GDM1 (cell line): ENCODE results near the gene ACAA1.
"Not testable (repeated sequence)": the region's sequence is repeated elsewhere in the genome, so short reads cannot be mapped to it uniquely, and the experiment has no call there.

Experiments used
- DNase-seq: peaks from one replicate; lab custom pipeline; 2025; lab: John Stamatoyannopoulos, UW

ACAA1 gene

GRCh38 chr3:38101811-38102443 lies 35.0 kb downstream of the ACAA1 start:
- no peak for DNase-seq

- DNase-seq: no peak
Measured at GRCh38 chr3:38100498-38100897, 36.4 kb downstream of the ACAA1 start.

GRCh38 chr3:38099518-38099917 lies 37.4 kb downstream of the ACAA1 start:
- no peak for DNase-seq

DNA sequence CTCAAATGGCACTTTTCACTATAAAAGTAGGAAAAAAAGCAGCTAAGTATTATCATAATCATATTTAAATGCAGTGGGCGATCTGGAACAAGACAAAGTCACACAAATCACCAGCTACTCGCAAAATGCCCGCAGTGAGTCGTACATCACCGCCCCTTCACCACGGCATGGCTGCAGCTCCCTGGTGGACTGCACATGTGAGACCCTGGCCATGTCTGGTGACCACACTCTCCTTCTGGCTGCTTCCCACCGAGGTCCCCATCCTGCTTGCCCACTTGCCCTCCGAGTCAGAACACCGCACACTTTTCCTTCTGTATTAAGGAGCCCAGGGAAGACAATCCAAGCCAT lies 38.6 kb downstream of the ACAA1 start:
- DNase-seq: no peak

DNA sequence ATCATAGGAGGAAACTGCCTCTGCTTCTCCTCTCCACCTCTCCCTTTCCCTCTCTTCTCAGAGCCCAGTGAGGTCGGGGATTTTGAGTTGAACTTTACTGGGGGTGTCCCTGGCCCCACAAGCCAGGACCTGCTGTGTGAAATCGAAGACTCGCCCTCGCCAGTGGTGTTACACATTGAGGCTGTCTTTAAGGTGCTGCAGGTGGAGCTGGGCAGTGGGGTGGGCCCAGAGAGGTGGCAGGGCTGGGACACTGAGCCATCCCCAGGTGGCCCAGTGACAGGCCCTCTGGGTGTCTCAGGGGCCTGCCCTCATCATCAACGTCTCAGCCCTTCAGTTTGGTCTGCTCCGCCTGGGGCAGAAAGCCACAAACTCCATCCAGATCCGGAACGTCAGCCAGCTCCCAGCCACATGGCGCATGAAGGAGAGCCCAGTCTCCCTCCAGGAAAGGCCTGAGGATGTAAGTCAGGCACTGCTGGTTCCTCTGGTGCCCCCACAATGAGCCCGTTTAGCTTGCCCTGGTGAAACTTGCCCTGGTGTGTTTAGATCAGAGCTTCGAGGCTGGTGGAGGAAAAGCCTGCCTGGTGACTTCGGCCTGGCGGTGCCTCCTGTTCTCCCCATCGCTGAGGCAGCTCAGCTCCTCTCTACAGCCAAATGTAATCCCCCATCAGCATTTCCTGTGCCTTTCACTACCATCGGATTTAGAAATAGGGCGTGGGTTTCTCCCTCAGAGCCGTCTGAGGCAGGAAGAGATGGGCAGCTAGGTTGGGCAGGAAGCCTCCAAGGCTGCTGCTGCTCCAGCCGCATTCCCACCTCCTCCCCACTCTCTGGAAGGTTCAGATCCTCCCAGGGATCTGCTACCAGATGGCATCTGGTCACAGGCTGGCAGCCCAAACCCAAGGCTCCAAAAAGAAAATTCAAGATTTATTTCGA lies 39.2 kb downstream of the ACAA1 start:
- no peak for DNase-seq

DNA sequence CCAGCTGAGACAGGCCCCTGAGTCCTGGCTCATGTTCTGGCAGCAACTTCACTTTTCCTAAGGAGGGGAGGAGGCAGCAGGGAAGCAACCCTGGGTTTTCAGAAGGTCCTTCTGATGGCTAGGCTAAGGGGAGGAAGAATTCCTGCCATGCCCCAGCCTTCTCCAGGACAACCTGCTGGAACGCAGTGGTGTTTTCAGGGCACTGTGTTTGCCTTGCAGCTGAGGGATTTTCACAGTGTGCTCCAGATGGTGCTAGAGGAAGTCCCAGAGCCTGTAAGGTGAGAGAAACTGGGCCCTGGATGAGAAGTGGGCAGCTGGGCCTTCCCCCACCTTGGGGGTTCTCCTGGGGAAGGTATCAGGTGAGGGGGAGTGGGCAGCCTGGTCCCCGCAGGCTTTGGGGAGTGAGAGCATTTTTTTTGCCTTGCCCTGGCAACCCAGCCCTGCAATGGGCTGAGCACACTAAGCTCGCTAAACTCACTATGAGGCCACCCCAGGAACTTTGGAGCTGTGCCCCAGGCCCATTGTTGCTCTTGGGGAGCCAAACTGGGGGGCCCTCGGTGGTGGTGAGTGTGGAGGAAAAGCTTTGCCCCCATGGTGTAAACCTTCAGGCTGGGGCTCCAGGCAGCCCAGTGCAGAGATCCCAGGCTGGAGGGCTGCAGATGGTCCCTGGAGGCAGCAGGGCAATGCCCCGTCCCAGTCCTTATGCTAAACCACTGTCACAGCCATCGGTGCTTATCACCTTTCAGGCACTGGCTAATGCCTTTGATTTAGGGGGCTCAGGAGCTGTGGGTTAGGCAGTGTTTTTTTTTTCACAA lies 41.1 kb downstream of the ACAA1 start:
- no peak for DNase-seq

DNA sequence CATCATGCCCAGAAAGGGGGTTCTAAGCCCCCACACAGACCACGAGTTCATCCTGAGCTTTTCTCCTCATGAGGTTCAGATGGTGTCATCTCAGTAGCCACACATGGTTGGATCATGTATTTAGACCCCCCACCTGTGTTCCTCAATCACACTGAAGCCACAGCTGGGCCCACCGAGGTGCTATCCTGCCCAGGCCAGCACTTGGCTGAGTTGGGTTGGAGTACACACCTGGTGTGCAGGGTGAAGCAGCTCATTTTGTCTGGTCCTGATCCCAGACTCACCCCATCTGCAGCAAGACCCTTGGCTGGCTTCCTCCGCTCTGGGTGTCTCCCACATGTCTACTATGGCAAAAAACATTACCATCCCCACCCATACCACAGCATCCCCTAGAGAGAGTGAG lies 41.9 kb downstream of the ACAA1 start:
- DNase-seq: no peak

GRCh38 chr3:38090453-38090852 lies 46.5 kb downstream of the ACAA1 start:
- no peak for DNase-seq

- DNase-seq: no peak
Measured at GRCh38 chr3:38089163-38089562, 47.8 kb downstream of the ACAA1 start.

DNA sequence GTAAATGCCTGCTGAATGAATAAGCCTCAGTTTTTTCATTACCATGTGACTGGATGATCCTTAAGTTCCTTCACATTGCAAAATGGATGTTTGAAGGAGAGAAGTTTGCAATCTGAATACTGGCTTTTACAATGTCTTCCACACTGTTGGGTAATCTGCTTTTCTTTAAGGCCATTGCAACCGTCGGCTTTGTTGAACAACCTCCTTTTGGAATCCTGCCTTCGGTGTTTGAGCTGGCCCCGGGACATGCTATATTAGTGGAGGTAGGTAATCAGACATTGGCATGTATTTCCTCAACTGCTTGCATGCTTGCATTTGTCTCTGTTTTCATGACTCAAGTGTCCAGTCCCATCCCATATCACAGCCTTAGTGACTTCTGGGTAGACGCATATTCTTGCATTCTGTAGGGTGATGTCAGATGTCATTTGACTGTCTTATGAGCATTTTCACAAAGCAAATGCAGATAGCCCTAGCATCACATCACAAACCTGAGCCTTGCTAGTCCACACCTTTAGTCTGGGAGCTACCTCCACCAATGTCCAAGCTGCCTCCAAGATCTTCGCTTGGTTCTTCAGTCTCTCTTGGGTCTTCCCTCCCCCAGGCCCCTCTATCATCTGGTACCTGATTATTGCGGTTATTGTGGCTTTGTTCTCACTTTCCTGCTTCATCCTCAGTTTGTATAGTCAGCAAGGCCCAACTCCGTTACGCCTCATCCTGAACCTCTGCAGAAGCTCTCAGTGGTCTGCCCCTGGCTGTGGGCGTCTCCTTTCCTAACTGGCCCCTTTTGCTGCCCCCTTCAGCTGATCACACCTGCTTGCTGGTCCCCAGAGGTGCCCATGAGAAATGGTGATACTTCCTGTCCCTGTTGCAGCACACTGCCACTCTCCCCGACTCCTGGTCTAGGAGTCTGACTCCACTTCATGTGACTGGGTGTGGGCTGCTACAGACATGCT lies 48.5 kb downstream of the ACAA1 start:
- no peak for DNase-seq

DNA sequence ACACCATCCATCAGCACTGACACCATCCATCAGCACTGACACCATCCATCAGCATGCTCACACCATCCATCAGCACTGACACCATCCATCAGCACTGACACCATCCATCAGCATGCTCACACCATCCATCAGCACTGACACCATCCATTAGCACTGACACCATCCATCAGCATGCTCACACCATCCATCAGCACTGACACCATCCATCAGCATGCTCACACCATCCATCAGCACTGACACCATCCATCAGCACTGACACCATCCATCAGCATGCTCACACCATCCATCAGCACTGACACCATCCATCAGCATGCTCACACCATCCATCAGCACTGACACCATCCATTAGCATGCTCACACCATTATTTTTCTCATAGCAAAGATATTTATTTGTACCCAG lies 49.6 kb downstream of the ACAA1 start:
- not testable (repeated sequence) for DNase-seq

DNA sequence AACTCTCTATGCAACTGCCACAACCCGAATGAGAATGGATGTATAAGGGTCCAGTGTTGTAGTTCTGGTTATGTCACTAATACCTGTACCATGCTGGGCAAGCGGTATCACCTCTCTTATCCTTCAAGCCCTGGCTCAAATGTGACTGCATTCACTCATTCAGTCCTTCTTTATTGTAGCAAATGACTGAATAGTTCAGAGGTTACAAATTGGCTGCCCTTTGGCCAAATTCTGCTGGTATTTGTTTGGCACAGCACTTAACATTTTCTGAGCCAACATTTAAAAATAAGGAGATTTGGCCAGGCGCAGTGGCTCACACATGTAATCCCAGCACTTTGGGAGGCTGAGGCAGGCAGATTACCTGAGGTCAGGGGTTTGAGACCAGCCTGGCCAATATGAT lies 50.4 kb downstream of the ACAA1 start:
- DNase-seq: no peak

- DNase-seq: no peak
Measured at GRCh38 chr3:38085943-38086324, 51.0 kb downstream of the ACAA1 start.

- no peak for DNase-seq
Measured at GRCh38 chr3:38085311-38085942, 51.5 kb downstream of the ACAA1 start.

DNA sequence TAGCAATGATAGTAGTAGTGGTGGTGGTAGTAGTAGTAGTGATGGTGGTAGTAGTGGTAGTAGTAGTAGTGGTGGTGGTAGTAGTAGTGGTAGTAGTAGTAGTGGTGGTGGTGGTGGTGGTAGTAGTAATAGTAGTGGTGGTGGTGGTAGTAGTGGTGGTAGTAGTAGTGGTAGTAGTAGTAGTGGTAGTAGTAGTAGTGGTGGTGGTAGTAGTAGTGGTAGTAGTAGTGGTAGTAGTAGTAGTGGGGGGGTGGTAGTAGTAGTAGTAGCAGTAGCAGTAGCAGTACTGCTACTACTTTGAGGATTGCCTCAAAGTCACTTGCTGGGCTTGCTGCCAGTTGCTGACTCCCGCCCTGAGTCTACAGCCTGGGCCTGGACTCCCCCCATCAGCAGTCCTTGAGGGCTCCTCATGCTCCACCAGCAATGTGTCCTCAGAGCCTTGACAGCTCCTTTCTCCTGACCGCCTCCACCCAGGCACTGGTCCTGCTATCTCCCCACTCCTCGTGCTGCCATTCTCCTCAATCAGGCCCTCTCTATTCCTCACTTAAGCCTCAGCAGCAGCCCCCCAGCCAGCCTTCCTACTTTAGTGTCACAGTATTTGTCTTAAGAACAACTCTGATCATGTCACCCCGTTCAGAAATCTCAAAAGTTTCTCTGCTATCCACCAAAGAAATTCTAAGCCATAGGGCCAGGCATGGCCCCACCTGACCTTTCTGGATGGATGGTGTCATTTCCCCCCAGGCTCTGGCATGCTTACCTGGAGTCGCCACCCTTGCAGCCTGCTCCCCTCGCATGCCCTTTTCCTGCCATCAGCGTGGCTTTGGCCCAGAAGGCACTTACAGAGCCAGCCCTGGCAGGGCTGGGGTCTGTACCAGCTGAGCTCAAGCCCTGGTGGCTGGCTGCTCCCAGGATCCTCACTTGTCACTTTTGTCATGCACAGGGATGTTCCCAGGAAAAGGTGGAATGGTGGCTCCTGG lies 52.3 kb downstream of the ACAA1 start:
- DNase-seq: no peak

GRCh38 chr3:38083871-38084333 lies 53.0 kb downstream of the ACAA1 start:
- DNase-seq: no peak

- not testable (repeated sequence) for DNase-seq
Measured at GRCh38 chr3:38083254-38083653, 53.7 kb downstream of the ACAA1 start.

DNA sequence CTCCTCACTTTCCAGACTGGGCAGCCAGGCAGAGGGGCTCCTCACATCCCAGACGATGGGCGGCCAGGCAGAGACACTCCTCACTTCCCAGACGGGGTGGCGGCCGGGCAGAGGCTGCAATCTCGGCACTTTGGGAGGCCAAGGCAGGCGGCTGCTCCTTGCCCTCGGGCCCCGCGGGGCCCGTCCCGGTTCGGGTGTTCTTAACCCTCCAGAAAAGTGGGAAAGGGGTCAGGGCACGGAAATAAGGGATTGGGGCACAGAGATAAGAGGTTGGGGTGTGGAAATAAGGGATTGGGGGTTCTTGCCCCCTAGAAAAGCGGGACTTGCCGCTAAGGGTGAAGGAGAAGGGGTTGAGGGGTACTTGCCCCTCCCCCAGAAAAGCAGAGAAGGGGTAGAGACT lies 54.6 kb downstream of the ACAA1 start:
- not testable (repeated sequence) for DNase-seq

DNA sequence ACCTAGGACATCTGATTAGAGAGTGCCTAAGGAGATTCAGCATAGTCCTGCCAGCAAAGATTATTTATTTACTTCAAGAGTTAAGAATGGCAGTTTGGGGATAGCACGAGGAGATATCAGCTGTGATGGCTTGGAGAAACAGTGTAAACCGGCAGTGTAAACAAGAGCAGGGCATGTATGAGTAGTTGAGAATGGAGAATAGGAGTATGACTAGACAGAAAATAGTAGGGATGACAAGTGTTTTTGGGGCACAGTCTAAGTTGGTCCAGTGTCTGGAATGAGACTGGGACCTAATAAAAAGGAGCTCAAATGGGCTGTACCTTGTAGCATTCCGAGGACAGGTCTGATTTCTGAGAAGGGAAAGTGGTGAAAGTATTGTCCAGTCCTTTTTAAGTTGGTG lies 59.9 kb downstream of the ACAA1 start:
- DNase-seq: not testable (repeated sequence)
